ENCODE results near the gene FGF3.

Gene FGF3

DNA sequence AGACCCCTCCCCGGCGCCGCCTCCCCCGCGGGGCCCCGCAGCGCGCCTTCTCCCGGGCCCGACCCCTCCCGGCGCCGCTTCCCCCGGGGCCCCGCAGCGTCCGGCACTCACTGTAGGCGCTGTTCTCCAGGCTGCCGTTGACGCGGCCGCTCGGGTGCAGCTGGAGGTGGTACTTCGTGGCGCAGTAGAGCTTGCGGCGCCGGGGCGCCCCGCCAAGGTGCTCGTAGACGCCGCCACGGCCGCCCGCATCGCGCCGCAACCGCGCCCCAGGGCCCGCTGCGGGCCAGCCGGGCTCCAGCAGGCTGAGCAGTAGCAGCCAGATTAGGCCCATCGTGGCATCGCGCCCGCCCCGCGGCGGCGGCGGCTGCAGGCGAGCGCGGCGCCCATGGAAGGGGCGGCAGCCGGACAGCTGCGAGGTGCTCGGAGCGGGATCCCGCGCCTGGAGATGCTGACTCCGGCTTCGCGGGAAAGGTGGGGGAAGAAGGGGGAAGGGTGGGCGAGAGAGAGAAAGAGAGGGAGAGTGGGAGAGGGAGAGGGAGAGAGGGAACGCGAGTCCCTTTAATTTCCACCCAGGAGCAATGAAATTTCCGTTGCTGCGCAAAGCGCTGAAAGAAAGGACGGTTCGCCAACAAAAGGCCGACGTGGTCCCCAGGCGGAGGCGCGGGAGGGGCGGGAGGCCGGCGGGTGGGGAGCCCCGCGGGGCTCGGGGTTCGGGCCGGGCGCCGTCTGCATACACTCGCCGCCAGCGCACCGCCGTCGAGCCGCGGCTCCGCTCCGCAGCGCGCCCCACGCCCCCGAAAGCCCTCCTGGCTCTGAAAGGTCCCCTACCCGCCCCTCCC lies at the start of gene FGF3:
Gene FGF3 (minus strand): TSS at position 814 of the 839 bp plus-strand sequence. CDS start 483 bp downstream, at position 331.
- DNase-seq: no peak

DNA sequence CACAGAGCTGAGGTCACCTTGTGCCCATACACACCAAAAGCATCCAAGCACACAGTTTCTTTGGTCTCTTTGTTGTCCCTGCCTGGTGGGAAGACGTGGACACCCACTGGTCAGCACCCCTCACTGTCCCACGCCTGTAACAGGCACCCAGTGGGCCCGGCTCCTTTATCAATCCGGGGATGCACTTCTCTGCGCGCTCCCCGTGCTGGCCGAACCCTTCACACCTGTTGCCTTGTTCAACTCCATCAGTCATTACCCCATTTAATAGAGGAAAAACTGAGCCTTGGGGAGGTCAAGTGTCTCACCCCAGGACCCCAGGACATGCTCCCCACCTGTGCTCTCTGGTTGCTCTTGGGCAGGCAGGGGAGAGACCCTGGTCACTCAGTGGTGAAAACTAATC lies 49.7 kb upstream of the FGF3 start:
- DNase-seq: no peak

- no peak for DNase-seq
These were observed 49.0 kb upstream of the FGF3 start for GRCh38 chr11:69868006-69868810.

DNA sequence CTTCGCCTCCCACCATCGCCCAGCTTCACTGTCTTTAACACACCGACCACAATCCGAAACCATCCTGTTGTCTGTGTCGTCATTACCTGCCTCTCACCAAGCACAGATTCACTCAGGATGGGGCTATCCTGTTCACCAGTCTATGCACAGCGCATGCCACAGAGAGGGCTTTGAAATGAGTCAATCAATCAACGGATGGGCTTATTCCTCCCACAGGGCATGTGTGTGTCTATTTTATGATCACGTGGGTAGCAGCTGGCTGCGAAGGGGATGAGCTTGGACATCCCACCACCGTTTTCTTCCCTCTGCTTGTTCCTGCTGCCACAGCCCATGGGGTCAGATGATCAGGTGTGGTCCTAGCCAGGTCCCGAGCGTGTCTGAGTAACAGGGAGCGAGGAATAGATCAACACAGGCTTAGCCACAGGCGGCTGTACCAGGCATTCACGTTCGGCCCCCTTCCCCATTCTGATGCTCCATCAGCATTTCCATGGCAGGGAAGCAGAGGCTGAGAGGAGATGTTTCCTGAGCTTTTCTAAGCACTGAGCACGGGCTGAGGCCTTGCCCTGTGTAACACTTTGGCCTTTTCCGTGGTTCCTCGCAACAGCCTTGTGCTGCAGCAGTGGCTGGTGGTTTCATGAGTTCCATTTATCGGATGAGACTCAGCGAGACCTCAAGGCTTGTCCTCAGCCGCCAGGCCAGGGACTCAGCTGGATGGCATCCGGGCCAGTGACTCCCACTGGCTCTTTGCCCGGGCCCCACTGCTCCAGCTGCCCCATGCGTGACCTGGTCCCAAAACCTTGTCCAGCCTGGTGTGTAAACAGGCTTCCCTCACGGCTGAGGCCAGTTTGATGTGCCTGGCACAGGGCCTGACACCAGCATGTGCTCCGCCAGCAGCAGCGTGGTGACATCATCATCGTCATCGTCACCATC lies 48.1 kb upstream of the FGF3 start:
- DNase-seq: no peak

- no peak for DNase-seq
These were observed 47.4 kb upstream of the FGF3 start for GRCh38 chr11:69866648-69867047.

DNA sequence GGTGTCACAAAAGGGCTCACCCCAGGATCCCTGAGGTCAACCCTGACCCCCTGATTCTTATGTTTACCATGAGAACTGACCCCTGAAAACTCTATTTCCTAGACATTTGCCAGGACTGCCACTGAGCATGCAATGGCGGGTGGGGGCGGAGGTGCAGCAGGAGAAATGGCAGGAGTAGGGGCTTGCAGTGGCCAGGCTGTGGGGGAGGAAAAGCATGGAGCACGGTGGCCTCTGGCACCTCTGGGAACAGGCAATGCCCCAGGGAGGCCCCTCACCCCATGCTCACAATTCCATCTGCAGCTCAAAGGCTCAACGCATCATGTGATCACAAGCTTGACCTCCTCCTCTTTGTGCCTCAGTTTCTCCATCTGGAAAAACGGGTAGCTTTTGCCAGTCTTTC lies 46.5 kb upstream of the FGF3 start:
- DNase-seq: no peak

GRCh38 chr11:69864686-69865661 lies 45.8 kb upstream of the FGF3 start:
- no peak for DNase-seq

DNA sequence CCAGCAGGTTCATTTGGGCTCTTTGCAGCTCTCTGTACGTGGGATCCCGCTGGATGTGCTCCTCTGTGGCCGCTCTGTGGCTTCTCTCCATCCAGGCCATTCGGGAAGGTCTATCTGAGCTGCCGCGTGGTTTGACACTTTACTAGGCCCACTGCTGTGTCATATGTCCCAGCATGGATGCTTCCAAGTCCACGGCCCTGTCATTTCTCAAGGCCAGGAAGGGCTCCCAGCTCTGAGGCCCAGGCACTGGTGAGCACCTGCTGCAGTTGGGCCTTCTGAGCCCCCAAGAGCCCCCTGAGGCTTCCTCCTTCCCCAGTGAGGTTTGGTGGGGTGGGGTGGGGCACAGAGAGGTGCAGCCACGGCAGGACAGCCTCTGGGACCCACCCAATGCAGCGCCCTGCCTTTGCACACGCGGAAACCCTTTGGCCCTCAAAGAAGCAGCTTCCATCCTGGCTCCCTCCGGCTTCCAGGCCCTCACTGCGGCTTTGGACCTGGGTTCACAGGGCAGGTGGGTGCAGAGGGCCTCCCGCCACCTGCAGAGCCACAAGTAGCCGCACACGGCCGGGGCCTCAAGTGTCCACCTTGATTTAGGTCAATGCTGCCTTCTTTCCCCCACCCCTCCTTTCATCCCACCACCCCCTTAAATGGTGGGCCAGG lies 44.5 kb upstream of the FGF3 start:
- DNase-seq: no peak

DNA sequence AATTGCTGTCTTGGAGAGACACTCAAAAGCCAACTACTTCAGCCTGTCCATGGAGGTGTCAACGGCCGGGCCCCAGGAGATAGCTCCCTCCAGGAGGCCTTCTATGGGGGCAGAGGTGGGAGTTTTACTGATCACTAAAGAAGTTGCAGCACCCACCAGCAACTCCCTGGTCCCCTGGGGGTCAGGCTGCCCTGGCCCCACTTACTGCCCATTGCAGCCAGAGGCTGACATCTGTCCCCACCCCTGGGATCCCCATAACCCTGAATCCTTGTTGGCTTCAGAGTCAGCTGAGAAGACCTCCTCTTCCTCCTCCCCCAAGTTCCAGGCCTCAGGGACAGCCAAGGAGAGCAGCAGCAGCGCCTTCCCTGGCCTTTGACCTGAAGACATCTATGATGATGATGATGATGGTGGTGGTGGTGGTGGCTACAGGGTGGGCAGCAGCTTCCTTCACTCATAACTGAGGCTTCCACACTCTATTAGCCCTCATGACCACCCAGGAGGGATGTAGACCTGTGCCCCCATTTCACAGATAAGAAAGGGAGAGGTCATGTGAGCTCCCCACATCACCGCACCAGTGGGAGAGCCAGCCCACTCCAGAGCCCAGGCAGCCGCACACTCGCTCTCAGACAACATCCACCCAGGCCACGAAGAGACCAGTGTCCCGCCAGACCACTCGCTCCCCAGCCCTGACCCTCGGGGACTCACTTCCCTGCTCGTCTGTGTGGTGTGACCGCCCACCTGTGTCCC lies 43.8 kb upstream of the FGF3 start:
- DNase-seq: no peak

- no peak for DNase-seq
These were observed 43.1 kb upstream of the FGF3 start for GRCh38 chr11:69862331-69862771.

GRCh38 chr11:69861901-69862300 lies 42.7 kb upstream of the FGF3 start:
- DNase-seq: no peak

DNA sequence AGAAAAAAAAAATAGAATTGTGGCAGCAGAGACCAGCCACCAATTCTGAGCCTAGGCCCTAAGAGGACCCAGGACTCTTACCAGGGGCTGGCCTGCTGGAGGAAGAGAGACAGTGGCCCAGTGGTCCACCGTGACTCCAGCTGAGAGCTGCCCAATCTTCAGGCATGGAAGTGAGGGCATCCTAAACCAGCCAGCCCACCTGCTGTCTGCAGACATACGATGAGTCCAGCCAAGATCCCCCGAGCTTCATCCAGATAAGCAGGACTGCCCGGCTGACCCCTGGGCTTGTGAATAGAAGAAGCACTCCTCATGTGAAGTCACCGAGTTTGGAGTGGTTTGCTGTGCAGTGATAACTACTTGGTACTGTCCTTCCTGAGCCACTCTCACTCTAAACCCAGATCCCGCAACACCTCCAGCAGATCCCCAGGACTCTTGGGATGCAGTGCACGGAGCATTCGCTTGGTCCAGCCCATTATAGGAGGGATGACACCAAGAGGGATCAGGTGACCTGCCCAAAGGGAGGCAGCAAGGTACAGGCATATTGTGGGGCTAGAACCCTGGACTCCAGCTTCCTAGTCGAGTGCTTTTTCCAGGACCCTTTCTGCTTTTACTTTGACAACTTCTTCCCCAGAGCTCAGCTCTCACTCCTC lies 41.7 kb upstream of the FGF3 start:
- no peak for DNase-seq

- no peak for DNase-seq
These were observed 41.0 kb upstream of the FGF3 start for GRCh38 chr11:69860244-69860643.

- no peak for DNase-seq
These were observed 40.2 kb upstream of the FGF3 start for GRCh38 chr11:69859275-69859934.

GRCh38 chr11:69855421-69855820 lies 36.2 kb upstream of the FGF3 start:
- DNase-seq: no peak

- no peak for DNase-seq
These were observed 35.5 kb upstream of the FGF3 start for GRCh38 chr11:69854713-69855112.

DNA sequence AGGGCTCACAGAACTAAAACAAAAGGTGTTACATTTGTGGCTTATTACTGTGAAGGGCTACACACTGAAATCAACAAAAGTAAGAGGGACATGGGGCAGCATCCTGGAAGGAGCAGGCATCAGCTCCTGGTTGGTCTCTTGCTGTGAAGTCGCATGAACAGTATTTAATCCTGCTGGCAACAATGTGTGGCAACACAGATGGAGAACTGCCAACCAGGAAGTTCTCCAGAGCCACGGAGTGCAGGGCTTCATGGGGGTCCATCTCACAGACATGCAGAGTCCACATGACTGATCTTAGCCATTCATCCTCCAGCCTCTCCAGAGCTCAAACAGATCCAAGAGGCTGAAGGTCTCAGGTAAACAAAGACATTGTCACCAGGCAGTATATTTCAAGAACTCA lies 32.8 kb upstream of the FGF3 start:
- DNase-seq: no peak

GRCh38 chr11:69848201-69848600 lies 29.0 kb upstream of the FGF3 start:
- no peak for DNase-seq

DNA sequence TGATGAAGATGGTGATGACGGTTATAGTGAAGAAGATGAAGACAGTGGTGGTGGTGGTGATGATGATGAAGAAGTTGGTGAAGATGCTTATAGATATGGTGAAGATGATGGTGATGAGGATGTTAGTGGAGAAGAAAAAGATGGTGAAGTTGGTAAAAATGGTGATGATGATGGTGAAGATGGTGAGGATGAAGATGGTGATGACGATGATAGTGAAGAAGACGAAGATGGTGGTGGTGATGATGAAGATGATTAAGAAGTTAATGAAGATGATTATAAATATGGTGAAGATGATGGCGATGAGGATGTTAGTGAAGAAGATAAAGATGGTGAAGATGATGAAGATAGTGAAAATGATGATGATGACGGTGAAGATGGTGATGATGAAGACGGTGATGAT lies 25.2 kb upstream of the FGF3 start:
- DNase-seq: no peak

All from CD4-positive, alpha-beta T cell treated with Interleukin-12 subunit alpha and Interleukin-12 subunit beta, for 1 hour (primary cell).